Psoas muscle (tissue), 8 donors: ENCODE data around the gene DCAF10. TPM values are rescaled to one million over a fixed set of nuclear protein-coding genes. Genes with fewer than 3 reads are reported as not detected.

Experiments used
- ATAC-seq, 4 donors: fragments of 200-7000 bp; cut with Tn5 transposase; one replicate each; pipeline ENCODE4 v1.9.1; 2020; ENCODE audit warnings: moderate library complexity in 3 of 4, mild to moderate bottlenecking in 2 of 4
- DNase-seq, 2 donors: peaks; one replicate each; pipeline ENCODE4 v3.0.0-alpha.2; 2020
- H3K27ac ChIP-seq: fragments of 200-600 bp; one replicate; pipeline ENCODE4 v1.8.0; 2022
- H3K27me3 ChIP-seq, 3 donors: fragments of 200-600 bp in 1 of 3; one replicate each; pipeline versions ENCODE4 v1.6.1 to v1.8.0; 2013 to 2022; ENCODE audit warnings: low read length in 2 of 3, mild to moderate bottlenecking in 2 of 3, moderate library complexity in 1 of 3; ENCODE audit not compliant: insufficient read depth in 3 of 3
- H3K36me3 ChIP-seq, 2 donors: fragments of 200-600 bp in 1 of 2; one replicate each; pipeline versions ENCODE4 v1.6.1 to v1.8.0; 2013 to 2022; ENCODE audit warnings: low read depth in 1 of 2, mild to moderate bottlenecking in 1 of 2, moderate library complexity in 1 of 2; ENCODE audit not compliant: insufficient read depth in 1 of 2
- H3K4me1 ChIP-seq: fragments of 200-600 bp; one replicate; pipeline ENCODE4 v1.8.0; 2022
- H3K4me3 ChIP-seq: fragments of 200-600 bp; one replicate; pipeline ENCODE4 v1.8.0; 2022; ENCODE audit warnings: mild to moderate bottlenecking
- H3K9me3 ChIP-seq: fragments of 200-600 bp; one replicate; pipeline ENCODE4 v1.8.0; 2022
- WGBS, 3 donors: extraction: QIAGEN DNeasy Blood & Tissue Kit; methylation state at CpG; one replicate each; pipeline versions ENCODE4 v1.1.6 to v1.1.7; 2013; 5-methylcytosine and 5-hydroxymethylcytosine counted together
- intact Hi-C, 2 donors: fragments of 100-400 bp; cut with DNase I; formaldehyde crosslinking; loops; one replicate each; pipeline versions ENCODE4 v1.11.0 to v1.14.2; 2022
- polyA plus RNA-seq, 3 donors: library from polyadenylated mRNA; stranded (reverse); fragments of 200-250 nt; gene quantifications; one replicate each; pipeline ENCODE4 v1.2.3, GENCODE V29; 2013
- total RNA-seq, 4 donors: library from RNA; stranded (reverse); fragmentation: NEBNext Ultra II Directional in 2 of 4; extraction: Animal tissue kit (Norgen Biotek cat#: 25700) in 2 of 4; gene quantifications; one replicate each; pipeline versions ENCODE4 v1.2.1 to v1.2.4, GENCODE V29; 2021 to 2023
- TF ChIP-seq, protein P1 (sequence below): fragments of 200-600 bp; IDR thresholded peaks from one replicate; pipeline ENCODE4 v1.8.0; 2022; ENCODE audit warnings: antibody characterized with exemption
- donor health status: healthy with polysubstance abuse.
- donor health status: DM: no; HTN: no; CAD: no; lungs with moderate emphysema.
- donor health status: Bipolar disorder and iron deficiency.
- donor health status: healthy.
- donor health status: DM: yes; HTN: yes; CAD: no.
- donor health status: DM: no; HTN: no; CAD: no.
- donor health status: DM: no; HTN: no; CAD: no.
- donor health status: DM: yes; HTN: yes; CAD: no.

The DCAF10 gene
- total and polyA plus RNA-seq, 7 donors, result 9.7 to 27.2 (median 20.2) TPM

DNA sequence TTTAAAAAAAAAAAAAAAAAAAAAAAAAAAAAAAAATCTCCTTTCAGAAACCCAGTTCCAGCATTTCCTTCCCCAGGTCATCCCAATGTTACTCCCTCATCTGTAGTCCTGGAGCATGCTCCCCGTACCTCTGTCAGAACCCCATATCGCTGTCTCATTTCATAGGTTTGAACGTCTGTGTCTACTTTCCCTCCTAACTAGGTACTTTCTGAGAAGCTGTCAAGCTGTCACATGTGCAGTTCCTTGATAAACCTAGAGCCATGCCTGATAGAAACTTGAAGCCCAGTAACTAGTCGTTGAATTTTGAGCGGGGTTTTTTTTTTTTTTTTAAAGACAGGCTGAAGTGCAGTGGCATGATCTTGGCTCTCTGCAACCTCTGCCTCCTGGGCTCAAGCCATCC is 31.3 kb upstream of the DCAF10 start:
- Histone ChIP-seq H3K27ac (no peak overlapping the region), H3K27me3 (no peaks in the 10 kb centered on the region), H3K4me1 (no peaks in the 10 kb centered on the region), H3K4me3 (no peak overlapping the region), H3K36me3 (peaks cover 7 to 68% of the 10 kb centered on the region in 2 donors), H3K9me3 (no peaks in the 10 kb centered on the region)
- 74 to 83% (median 76%) methylated on average over 5 of the region's 5 CpGs for WGBS, 3 donors
- intact Hi-C loops, result loop anchor here in 1 of 2 donors (5.0 kb wide), 1 partner anchor 157 kb away; no protein-coding TSS in a partner anchor
- TF ChIP-seq, protein P1, sequence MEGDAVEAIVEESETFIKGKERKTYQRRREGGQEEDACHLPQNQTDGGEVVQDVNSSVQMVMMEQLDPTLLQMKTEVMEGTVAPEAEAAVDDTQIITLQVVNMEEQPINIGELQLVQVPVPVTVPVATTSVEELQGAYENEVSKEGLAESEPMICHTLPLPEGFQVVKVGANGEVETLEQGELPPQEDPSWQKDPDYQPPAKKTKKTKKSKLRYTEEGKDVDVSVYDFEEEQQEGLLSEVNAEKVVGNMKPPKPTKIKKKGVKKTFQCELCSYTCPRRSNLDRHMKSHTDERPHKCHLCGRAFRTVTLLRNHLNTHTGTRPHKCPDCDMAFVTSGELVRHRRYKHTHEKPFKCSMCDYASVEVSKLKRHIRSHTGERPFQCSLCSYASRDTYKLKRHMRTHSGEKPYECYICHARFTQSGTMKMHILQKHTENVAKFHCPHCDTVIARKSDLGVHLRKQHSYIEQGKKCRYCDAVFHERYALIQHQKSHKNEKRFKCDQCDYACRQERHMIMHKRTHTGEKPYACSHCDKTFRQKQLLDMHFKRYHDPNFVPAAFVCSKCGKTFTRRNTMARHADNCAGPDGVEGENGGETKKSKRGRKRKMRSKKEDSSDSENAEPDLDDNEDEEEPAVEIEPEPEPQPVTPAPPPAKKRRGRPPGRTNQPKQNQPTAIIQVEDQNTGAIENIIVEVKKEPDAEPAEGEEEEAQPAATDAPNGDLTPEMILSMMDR, result no peak
- ATAC-seq, result no peak
- DNase-seq, result no peak

DNA sequence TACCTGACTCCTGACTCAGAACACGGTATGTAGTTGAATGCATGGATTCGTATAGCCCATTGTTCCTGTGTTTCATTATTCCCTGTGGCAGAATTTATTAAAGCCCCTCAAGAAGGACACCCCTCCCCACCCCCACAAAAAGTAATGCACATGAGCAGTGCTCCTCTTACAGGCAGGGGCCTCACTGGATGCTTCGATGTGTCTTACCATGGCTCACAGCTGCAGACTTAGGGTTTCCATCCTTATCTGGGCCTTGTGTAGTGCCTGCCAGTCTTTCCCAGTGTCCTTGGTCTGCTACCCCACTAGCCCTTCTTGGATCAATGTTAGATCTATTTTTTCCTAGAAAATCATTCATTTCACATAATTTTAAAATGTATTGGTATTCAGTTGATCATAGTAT is 30.6 kb upstream of the DCAF10 start:
- WGBS, 3 donors, result 91 to 97% (median 95%) methylated on average over 3 of the region's 3 CpGs
- intact Hi-C loops, result loop anchor here in 1 of 2 donors (5.0 kb wide), 1 partner anchor 158 kb away; no protein-coding TSS in a partner anchor
- ATAC-seq (no peak), DNase-seq (no peak)
- Histone ChIP-seq H3K36me3 (peaks cover 3 to 69% of the 10 kb centered on the region in 2 donors), H3K27ac (no peak overlapping the region), H3K9me3 (no peaks in the 10 kb centered on the region), H3K4me1 (no peaks in the 10 kb centered on the region), H3K27me3 (no peaks in the 10 kb centered on the region), H3K4me3 (no peak overlapping the region)
- TF ChIP-seq, protein P1, result no peak

DNA sequence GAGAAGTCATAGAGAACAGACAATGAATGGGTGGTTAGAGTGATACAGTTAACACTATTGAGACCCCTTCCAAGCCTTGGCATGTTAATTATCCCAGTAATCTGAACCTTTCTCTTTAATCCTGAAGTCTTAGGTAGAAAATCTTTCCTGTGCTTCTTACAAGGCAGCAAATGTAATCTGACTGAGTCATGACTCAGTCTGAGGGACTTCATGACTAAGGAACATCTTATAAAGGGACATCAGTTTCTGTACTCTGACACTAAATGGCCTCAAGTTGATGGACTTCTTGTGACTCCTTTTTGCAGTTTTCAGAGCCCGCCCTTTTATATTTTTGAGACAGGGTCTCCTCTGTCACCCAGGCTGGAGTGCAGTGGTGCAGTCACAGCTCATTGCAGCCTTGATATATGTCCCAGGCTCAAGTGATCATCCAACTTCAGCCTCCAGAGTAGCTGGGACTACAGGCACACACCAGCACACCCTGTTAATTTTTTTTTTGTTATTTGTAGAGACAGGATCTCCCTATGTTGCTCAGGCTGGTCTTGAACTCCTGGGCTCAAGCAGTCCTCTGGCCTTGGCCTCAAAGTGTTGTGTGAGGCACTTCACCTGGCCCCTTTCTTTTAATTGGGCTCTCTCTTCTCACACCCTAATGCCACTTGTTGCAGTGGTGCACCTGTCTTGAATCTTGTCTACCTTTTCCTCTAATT is 25.2 kb upstream of the DCAF10 start:
- H3K9me3 ChIP-seq, result no peaks in the 10 kb centered on the region
- peaks cover 3 to 99% of the 10 kb centered on the region in 2 donors for H3K36me3 ChIP-seq
- WGBS, 3 donors, result 95 to 100% (median 100%) methylated on average over 1 of the region's 1 CpG
- H3K27ac ChIP-seq, result no peak overlapping the region
- H3K4me1 ChIP-seq, result no peaks in the 10 kb centered on the region
- DNase-seq (no peak), ATAC-seq (no peak)
- TF ChIP-seq, protein P1, result no peak
- intact Hi-C loops, result no loop called here
- H3K4me3 ChIP-seq, result no peak overlapping the region
- no peaks in the 10 kb centered on the region for H3K27me3 ChIP-seq

DNA sequence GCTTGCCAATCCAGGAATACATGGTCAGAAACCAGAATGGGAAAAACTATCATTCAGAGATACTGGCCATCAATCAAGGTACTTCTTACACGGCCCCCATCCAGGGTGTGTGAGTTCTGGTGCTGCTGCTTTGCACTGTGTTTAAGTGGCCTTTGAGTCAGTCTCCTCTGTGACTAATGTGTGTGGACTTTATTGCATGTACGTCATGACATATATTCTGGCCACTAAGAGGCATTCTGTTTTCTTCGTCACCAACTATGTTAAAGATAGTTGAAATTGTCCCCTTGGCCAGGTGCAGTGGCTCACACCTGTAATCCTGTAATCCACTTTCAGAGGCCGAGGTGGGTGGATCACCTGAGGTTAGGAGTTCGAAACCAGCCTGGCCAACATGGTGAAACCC is 24.3 kb upstream of the DCAF10 start:
- intact Hi-C loops, result no loop called here
- 83 to 93% (median 88%) methylated on average over 5 of the region's 5 CpGs for WGBS, 3 donors
- Histone ChIP-seq H3K4me1 (no peaks in the 10 kb centered on the region), H3K9me3 (no peaks in the 10 kb centered on the region), H3K4me3 (no peak overlapping the region), H3K27ac (no peak overlapping the region), H3K27me3 (no peaks in the 10 kb centered on the region), H3K36me3 (peaks cover 4 to 99% of the 10 kb centered on the region in 2 donors)
- TF ChIP-seq, protein P1, result no peak
- DNase-seq (no peak), ATAC-seq (no peak)
